OCI-LY3 (cell line): ENCODE data around the gene ACOT2.
"Not testable (repeated sequence)": the region's sequence is repeated elsewhere in the genome, so short reads cannot be mapped to it uniquely, and the experiment has no call there.

Source experiments
- CTCF ChIP-seq: fragments of 200-600, 300-600 bp; sonication (generic); IDR thresholded peaks from 2 replicates; pipeline ENCODE4 v1.5.1; 2014; ENCODE audit warnings: antibody characterized with exemption, low read length, low read depth
- EZH2phosphoT487 ChIP-seq: fragments of 200-600 bp; shearing (Covaris generic); IDR thresholded peaks from 2 replicates; pipeline ENCODE4 v1.6.1; 2018; ENCODE audit warnings: antibody characterized with exemption, mixed run types, low read depth

- not testable (repeated sequence) for TF ChIP-seq CTCF, EZH2phosphoT487
Measured at GRCh38 chr14:73566935-73567334, 2.1 kb upstream of the ACOT2 start.
